Kidney capillary endothelial cell (primary cell): Measurements from ENCODE around the gene UNK.
"Not testable (repeated sequence)": the region's sequence is repeated elsewhere in the genome, so short reads cannot be mapped to it uniquely, and the experiment has no call there.

ENCODE experiments used
- DNase-seq: peaks from one replicate; pipeline ENCODE4 v3.0.0-alpha.2; 2018; ENCODE audit warnings: low spot score

UNK gene

GRCh38 chr17:75806822-75807500 is 22.4 kb downstream of the UNK start:
- no peak for DNase-seq

DNA sequence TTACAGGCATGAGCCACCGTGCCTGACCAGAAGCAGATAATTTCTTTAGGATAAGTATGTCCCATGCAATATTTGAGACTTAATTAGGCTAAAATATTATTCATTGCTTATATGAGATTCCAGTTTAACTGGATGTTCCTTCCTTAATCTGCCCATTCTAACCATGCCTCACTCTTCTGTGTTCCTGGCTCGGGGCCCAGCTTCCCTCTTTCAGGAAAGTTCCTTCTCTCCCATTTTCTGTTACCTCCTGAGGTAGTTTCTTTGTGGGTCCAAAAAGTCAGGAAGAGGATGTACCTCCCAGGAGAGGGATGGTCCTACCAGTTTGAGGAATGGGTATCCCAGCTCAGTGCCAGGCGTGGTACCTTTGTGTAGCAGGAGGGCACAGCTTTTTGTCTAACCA is 23.3 kb downstream of the UNK start:
- no peak for DNase-seq

- no peak for DNase-seq
Measured at GRCh38 chr17:75808549-75808904, 23.9 kb downstream of the UNK start.

- peak; percentile 52 for DNase-seq
Measured at GRCh38 chr17:75808905-75809621, 24.5 kb downstream of the UNK start.

- no peak for DNase-seq
Measured at GRCh38 chr17:75809631-75810111, 25.1 kb downstream of the UNK start.

DNA sequence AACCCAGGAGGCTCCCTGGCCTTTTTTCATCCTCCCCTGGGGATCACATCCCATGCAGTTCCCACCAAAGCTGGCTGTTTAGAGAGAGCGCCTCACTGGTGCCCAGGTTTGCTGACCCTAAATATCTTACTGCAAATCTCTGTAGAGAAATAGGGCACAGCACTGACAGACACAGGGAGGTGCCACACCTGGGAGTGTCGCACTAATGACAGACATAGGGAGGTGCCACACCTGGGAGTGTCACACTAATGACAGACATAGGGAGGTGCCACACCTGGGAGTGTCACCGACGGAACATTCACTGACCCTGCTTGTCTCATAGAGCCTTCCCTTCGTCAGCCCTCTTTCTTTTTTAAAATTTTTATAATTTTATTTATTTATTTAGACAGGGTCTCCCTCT is 25.6 kb downstream of the UNK start:
- DNase-seq, result no peak

GRCh38 chr17:75810756-75811155 is 26.1 kb downstream of the UNK start:
- not testable (repeated sequence) for DNase-seq

GRCh38 chr17:75811174-75811573 is 26.6 kb downstream of the UNK start:
- DNase-seq, result no peak

DNA sequence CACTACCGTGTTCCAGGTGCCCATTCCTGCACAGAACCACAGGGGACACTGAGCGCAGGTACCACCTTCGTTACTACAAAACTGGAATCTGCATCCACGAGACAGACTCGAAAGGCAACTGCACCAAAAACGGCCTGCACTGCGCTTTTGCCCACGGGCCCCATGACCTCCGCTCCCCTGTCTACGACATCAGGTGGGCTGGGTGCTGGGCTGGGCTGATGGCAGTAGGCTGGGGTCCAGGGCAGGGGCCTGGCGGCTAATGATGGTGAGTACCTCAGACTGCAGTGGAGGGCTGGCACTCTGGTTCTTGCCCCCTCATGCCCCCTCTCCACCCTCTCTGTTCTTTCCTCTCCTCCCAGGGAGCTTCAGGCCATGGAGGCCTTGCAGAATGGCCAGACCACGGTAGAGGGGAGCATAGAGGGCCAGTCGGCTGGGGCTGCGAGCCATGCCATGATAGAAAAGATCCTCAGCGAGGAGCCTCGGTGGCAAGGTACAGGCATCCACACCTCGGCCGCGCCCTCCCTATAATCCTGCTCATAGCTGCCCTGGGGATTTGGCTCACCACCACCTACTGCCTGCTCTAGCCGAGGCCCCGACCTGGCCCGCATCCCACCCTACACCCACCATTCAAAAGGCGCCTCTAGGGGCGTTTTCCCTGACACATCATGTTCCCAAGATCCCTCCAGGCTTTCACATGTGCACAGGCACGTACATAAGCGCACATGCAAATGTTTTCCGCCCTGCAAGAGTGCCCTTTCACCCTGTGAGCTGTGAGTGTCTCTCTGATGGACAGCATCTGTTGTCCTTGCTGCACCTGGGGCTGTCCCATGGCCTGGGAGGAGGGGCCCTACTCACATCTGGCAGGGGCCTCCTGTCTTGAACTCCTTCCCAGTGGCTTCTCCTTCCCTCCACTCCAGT is 27.7 kb downstream of the UNK start:
- no peak for DNase-seq

GRCh38 chr17:75813081-75814020 is 28.7 kb downstream of the UNK start:
- no peak for DNase-seq

DNA sequence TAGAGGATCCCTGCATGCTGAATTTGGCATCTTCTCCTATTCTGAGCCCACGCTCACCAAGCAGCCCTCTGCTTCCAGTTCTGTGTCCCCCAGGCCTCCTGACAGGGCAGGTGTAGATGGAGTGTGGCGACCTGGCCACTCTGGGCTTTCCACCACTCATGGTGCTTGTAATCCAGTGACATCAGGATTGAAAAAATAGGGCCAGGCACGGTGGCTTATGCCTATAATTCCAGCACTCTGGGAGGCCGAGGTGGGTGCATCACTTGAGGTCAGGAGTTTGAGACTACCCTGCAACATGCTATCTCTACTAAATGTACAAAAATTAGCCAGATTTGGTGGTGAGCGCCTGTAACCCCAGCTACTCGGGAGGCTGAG is 29.4 kb downstream of the UNK start:
- DNase-seq, result no peak

GRCh38 chr17:75814900-75815373 is 30.3 kb downstream of the UNK start:
- DNase-seq, result peak; percentile 53

- no peak for DNase-seq
Measured at GRCh38 chr17:75815399-75815798, 30.8 kb downstream of the UNK start.

- no peak for DNase-seq
Measured at GRCh38 chr17:75816693-75817092, 32.1 kb downstream of the UNK start.

DNA sequence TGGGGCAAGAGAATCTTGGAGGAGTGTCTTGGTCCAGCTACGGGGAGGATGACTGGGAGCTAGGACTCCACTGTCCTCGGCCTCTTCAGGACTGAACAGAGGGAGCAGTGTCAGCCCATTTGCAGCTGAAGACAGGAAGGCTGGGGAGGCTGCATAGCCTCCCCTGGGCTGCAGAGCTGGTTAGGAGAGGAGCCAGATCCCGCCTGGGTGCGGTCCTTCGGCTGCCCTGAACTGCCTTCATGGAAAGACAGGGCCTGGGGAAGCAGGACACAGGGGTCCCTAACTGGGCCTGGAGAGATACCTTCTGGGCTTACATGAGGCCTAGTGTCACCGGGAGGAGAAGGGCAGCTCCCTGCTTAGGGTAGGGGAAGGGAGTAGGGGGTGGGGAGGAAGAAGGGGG is 33.0 kb downstream of the UNK start:
- DNase-seq, result no peak

DNA sequence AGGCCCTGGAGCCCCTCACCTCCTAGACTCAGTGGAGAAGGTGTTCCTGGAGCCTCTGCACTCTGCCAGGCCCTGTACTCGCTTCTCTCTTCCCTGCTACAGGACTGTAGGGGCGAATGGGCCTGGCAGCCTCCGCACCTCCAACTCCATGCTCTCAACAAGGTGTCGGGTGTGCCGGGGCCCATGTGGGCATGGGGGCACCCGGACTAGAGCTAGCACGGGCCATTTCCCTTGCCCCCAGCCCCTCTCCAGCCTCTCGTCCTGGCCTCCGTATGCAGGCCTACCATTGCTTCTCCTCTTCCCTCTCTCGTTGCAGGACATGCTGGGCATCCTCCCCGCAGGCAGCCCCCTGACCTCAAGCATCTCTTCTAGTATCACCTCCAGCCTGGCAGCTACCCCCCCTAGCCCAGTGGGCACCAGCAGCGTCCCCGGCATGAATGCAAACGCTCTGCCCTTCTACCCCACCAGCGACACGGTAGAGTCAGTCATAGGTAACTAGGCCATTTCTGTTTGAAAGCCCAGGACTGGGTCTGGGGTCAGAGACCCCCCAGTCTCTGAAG is 33.8 kb downstream of the UNK start:
- DNase-seq, result no peak

DNA sequence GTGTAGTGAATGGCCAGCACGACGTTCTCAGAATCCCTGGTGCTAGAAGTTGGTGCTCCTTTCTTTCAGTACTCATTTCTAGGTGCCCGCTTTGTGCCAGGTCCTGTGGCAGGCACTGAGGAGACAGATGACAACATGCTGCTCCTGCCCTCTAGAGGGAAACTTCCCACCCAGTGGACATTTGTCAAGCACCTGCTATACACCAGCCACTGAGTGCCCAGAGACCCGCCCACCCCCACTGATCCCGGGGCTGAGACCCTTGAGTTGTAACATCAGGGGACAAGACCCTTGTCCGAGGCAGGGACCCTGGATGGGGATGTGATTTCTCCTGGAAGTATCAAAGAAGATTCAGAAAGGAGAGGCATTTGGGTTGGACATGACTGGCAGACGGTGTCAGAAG is 34.5 kb downstream of the UNK start:
- no peak for DNase-seq

DNA sequence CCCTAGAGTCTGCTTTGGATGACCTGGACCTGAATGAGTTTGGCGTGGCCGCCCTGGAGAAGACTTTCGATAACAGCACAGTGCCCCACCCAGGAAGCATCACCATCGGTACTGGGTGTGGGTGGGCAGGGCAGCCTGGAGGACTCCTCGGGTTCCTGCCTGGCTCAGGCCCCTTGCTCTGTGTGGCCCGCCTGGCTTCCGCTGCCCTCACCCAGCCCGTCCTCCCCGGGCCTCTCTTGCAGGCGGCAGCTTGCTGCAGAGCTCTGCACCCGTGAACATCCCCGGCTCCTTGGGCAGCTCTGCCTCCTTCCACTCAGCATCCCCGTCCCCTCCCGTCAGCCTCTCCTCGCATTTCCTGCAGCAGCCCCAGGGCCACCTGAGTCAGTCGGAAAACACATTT is 35.1 kb downstream of the UNK start:
- no peak for DNase-seq

GRCh38 chr17:75820094-75821080 is 35.8 kb downstream of the UNK start:
- no peak for DNase-seq

DNA sequence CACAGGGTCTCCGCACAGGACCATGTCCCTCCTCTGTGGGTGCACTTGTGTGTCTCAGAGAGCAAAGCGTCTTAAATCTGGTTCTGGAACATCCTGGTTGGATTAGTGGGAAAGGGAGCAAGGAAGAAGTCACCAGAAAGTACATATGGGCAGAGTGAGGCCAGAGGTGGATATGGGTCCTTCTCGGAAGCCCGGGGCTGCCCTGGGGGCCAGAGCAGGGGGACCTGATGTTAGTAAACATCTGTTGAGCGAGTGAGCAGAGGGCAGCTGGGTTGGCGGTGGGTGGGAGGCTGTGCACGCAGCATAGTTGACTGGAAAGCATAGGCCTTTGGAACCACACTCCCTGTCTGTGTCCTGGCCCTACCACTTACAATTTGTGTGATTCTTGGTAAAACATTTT is 36.9 kb downstream of the UNK start:
- DNase-seq, result no peak
